Activated naive CD4-positive, alpha-beta T cell treated with anti-CD3 and anti-CD28 coated beads, Interleukin-2, amount 50 U/mL, for 72 hours (primary cell): ENCODE measurements around the gene MAP3K7. TPM values are rescaled to one million over a fixed set of nuclear protein-coding genes. Genes with fewer than 3 reads are reported as not detected.
A peak's percentile ranks its signal among the peaks of the same experiment; 100 is the strongest.

ENCODE experiments used
- ATAC-seq, 2 donors: fragments of 150-1000 bp; cut with Tn5 transposase; 2 replicates each; pipeline ENCODE4 v1.10.0; 2021; ENCODE audit warnings: mild to moderate bottlenecking in 2 of 2, moderate library complexity in 2 of 2
- DNase-seq, 2 donors: peaks; one replicate each; pipeline ENCODE4 v3.0.0; 2021 to 2022; ENCODE audit warnings: low spot score in 2 of 2
- H3K27ac Mint-ChIP-seq, 2 donors: one replicate each; pipeline ENCODE4 v1.8.0; 2022; ENCODE audit warnings: mild to moderate bottlenecking in 2 of 2, mixed read lengths in 2 of 2
- H3K36me3 Mint-ChIP-seq, 2 donors: one replicate each; pipeline ENCODE4 v1.8.0; 2022; ENCODE audit warnings: mixed read lengths in 2 of 2
- H3K9me3 Mint-ChIP-seq, 2 donors: one replicate each; pipeline ENCODE4 v1.8.0; 2022; ENCODE audit warnings: mixed read lengths in 2 of 2
- total RNA-seq, 2 donors: library from RNA; stranded (reverse); gene quantifications; one replicate each; pipeline ENCODE4 v1.2.3, GENCODE V29; 2022

Gene MAP3K7
- total RNA-seq, 2 donors from 2014 or later, result 34.5 to 36.4 TPM

DNA sequence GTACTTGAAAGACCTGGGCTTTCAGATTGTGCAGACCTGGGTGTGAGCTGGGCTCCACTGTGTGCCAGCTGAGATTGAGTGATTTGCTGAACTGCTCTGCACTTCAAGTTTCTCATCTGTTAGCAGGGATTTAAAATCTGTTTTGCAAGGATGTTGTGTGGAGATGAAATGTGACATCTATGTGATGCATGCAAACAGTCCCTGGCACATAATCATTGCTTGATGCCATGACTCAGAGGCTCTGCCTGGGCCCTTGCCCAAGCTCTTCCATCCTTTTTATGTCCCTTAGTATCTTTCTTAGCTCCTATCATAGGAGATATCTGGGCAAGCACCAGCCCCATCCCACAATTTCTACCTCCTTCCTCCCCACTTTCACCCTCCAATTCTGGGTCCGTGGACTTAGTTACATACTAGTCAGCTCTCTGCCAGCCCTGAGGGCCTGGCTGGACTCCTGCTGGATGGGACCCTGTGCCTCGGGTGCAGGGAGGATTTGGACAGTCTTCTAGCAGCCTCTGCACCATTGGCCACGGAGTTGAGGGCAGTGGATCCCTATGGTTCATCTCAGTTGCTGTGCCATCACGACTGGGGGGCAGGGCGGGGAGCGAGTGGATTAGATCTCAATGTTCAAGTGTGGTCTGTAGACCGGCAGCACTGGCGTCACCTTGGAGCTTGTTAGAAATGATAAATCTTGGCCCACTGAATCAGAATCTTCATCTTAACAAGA lies 103.6 kb downstream of the MAP3K7 start:
- ATAC-seq (no peak), DNase-seq (no peak)
- Mint-ChIP-seq H3K9me3 (peaks cover 0 to 26% of the 10 kb centered on the region in 2 donors), H3K36me3 (peaks cover 0 to 30% of the 10 kb centered on the region in 2 donors), H3K27ac (no peak overlapping the region)

DNA sequence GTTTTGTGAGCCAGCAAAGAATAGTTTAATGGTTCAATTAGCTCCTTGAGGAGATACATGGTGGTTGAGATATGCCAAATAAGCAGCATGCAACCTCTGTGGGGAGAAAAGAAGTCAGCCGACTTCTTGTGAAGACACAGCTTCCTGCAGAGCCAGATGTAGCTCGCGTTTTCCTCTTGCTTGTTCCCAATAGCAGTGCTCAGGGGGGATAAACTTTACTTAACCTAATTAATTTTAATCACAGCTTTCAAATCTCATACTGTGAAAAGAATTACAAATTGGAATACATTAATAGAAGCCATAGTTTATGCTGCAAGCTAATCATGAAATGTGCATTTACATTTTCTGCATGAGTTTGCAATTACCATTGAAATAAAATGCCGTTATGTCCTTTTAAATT lies 106.2 kb downstream of the MAP3K7 start:
- Mint-ChIP-seq H3K9me3 (peaks cover 0 to 17% of the 10 kb centered on the region in 2 donors), H3K36me3 (peaks cover 0 to 29% of the 10 kb centered on the region in 2 donors), H3K27ac (no peak overlapping the region)
- no peak for ATAC-seq
- no peak for DNase-seq

- Mint-ChIP-seq H3K36me3 (peaks cover 0 to 25% of the 10 kb centered on the region in 2 donors), H3K9me3 (peaks cover 0 to 14% of the 10 kb centered on the region in 2 donors), H3K27ac (peak overlapping the region in 1 of 2 donors; percentile 68)
- ATAC-seq (no peak), DNase-seq (no peak)
Observed at GRCh38 chr6:90479603-90479926, 107.3 kb downstream of the MAP3K7 start.

DNA sequence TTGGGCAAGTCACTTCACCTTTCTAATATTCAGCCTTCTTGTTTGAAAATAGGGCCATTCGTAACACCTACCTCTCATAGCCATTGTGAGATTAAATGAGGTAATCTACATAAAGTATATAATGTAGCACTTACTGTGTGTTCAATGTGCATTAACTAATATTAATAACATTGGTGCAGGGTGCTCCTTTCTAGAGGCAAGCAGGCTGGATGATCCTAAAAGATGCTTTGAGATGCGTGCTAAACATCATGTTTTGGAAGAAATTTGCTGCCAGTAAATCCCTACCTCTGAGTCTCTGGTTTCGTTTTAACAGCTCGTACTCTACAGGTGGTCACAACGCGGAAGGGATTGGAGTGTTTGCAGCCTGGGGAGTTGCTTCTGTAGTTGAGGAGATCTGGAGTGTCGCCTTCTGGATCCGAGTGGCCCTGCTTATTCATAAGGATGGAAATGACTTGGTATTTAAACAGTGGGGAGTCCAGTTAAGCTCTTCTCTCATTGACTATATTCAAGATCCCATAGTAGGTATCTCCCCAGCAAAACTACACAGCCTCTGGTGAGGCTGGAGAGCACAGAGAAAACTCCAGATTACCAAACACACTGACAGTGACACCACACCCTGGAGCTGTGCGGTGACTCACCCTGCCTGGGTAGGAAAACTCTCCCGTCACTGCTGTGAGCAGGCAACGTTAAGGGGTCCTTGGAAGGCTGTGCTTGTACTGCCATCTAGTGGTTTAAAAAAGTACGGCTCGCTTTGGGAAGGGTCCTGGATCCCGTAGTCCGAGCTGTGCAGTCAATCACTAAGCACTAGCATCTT lies 107.9 kb downstream of the MAP3K7 start:
- Mint-ChIP-seq H3K36me3 (peaks cover 0 to 25% of the 10 kb centered on the region in 2 donors), H3K9me3 (peaks cover 0 to 14% of the 10 kb centered on the region in 2 donors), H3K27ac (peak overlapping the region; percentile 44 to 68)
- DNase-seq, result peak; percentile 84 to 86
- ATAC-seq, result peak; percentile 95 to 98

- ATAC-seq, result no peak
- peaks cover 0 to 12% of the 10 kb centered on the region in 2 donors for H3K9me3 Mint-ChIP-seq
- H3K36me3 Mint-ChIP-seq, result peaks cover 0 to 22% of the 10 kb centered on the region in 2 donors
- no peak for DNase-seq
- peak overlapping the region in 1 of 2 donors; percentile 68 for H3K27ac Mint-ChIP-seq
Observed at GRCh38 chr6:90478278-90478677, 108.6 kb downstream of the MAP3K7 start.

- Mint-ChIP-seq H3K36me3 (peaks cover 0 to 13% of the 10 kb centered on the region in 2 donors), H3K27ac (peak overlapping the region in 1 of 2 donors; percentile 68), H3K9me3 (peaks cover 0 to 5% of the 10 kb centered on the region in 2 donors)
- ATAC-seq, result no peak
- DNase-seq, result no peak
Observed at GRCh38 chr6:90477366-90477765, 109.5 kb downstream of the MAP3K7 start.

DNA sequence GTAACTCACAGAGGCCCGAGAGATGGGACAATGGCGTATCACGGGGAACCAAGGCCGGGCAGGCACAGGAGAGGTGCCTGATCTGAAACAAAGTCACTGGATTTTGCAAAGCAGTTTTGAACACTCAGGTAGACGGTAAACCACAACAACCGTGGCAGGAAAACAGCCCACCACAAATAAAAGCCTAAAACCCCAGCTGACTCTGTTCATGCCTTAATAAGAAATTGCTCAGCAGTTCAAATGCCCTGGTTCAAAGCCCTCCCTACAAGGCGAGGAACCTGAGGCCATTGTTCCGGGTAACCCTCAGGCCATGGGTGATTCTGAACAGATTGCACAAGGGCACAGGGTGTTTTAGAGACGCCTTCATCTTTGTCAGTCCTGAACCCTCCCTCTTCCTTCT lies 114.2 kb downstream of the MAP3K7 start:
- no peaks in the 10 kb centered on the region for H3K9me3 Mint-ChIP-seq
- peak; percentile 7 to 12 for ATAC-seq
- DNase-seq, result no peak
- peaks cover 0 to 6% of the 10 kb centered on the region in 2 donors for H3K36me3 Mint-ChIP-seq
- H3K27ac Mint-ChIP-seq, result peak overlapping the region; percentile 86 to 89

DNA sequence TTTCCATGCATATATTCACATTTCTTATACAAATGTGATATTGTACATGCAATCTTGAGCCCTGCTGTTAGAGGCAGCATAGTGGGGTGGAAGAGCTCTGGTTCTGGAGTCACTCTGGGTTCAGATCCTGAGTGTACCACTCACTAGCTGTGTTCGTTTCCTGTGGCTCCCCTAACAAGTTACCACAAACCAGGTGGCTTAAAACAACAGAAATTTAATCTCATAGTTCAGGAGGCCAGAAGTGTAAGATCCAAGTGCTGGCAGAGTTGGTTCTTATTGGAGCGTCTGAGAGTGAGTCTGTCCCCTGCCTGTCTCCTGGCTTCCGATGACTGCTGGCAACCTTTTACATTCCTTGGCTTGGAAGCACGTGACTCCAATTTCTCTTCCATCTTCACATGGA lies 115.6 kb downstream of the MAP3K7 start:
- no peak for DNase-seq
- ATAC-seq, result no peak
- no peaks in the 10 kb centered on the region for H3K36me3 Mint-ChIP-seq
- H3K9me3 Mint-ChIP-seq, result no peaks in the 10 kb centered on the region
- no peak overlapping the region for H3K27ac Mint-ChIP-seq

DNA sequence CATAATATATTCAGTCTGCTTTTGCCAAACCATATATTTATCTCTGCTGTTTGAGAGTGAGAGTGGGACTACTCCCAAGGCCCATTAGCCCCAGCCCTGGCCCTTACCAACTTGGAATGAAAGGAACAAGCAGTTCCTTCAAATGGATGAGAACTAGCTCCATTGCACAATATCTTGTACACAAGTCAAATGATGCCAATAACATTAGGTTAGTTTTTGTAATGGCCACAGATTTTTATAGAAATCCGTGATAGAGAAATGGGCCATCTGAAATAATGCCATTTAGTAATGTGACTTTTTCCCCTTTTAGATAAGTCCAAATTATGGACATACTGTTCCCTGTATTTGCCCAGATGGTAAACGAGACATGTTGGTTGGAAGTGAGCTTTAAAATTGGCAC lies 117.0 kb downstream of the MAP3K7 start:
- ATAC-seq, result no peak
- Mint-ChIP-seq H3K9me3 (no peaks in the 10 kb centered on the region), H3K27ac (no peak overlapping the region), H3K36me3 (no peaks in the 10 kb centered on the region)
- no peak for DNase-seq

DNA sequence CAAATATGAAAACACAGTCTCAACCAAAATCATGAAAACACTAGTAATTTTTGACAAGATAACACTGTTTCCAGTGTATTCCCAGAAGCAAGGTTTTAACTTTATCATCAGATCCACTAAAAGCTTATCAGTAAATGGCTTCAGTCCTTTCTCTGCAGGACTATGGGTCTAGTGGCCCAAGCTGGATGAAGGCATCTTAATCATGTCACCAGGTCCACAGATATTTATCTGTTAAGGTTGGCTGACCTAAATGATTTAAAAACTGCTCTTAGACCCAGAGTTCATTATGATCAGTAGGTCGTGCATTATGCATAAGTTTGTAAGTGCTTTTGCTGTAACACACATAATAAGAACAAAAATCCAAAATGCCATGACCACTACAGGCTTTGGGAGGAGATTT lies 118.0 kb downstream of the MAP3K7 start:
- H3K27ac Mint-ChIP-seq, result no peak overlapping the region
- peaks cover 0 to under 1% of the 10 kb centered on the region in 2 donors for H3K9me3 Mint-ChIP-seq
- ATAC-seq, result no peak
- H3K36me3 Mint-ChIP-seq, result peaks cover under 1% of the 10 kb centered on the region in 2 donors
- DNase-seq, result no peak

- peak; percentile 63 to 65 for ATAC-seq
- peak in 1 of 2 donors; percentile 43 for DNase-seq
- Mint-ChIP-seq H3K27ac (peak overlapping the region; percentile 53 to 57), H3K9me3 (peaks cover 0 to 3% of the 10 kb centered on the region in 2 donors), H3K36me3 (peaks cover 5% of the 10 kb centered on the region in 2 donors)
Observed at GRCh38 chr6:90468080-90468479, 118.8 kb downstream of the MAP3K7 start.

DNA sequence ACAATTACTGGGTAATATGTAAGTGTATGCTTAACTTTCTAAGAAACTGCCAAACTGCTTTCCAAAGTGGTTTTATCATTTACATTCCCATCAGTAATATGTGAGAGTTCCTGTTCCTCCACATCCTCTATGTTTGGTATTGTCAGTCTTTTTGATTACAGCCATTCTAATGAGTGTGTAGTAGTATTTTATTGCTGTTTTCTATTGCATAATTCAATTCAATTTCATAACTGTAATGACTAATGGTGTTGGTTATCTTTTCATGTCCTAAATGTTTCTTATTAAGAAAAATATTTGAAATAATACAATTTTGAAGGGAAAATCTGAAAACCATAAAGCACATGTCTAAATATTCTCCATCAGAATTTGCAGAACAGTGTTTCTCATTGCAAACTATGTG lies 119.3 kb downstream of the MAP3K7 start:
- ATAC-seq (no peak), DNase-seq (no peak)
- Mint-ChIP-seq H3K36me3 (peaks cover 5 to 8% of the 10 kb centered on the region in 2 donors), H3K27ac (peak overlapping the region in 1 of 2 donors; percentile 97), H3K9me3 (peaks cover 0 to 3% of the 10 kb centered on the region in 2 donors)

DNA sequence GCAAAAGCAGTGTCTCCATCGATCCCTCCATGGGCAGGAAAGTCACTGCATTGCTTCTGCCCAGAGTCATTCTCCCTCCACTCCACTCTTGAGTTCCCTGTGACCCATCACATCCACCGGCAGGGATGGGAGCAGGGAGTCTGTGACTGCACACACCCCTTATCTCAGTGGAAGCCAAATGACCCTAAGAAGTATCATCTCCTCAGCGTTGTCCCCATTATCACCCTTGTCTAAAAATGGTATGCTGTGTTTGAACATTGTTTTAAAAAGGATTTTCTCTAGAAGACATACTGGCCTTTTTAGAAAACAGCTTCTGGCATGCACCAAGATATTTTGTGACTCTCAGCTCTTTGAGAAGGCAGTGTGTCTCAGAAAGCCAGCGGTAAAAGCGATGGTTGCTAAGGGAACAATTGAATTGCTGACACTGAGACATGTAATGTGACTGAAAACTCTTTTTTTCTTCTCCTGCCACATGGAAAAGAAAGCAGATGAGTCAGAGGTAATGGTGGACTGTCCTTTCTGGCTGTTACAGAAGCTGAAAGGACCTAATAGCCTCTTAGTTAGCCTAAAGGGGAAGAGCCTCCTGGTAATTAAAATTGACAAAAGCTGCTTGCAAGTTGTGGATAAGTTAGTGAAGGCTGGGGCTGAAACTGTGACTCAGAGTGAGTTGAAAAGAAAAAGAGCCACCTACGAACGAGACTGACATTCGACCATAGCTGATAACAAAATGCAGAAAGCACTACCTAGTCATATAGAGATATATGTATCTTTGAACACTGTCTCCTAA lies 120.5 kb downstream of the MAP3K7 start:
- peak; percentile 82 to 87 for ATAC-seq
- Mint-ChIP-seq H3K27ac (peak overlapping the region; percentile 66 to 97), H3K9me3 (peaks cover 0 to 3% of the 10 kb centered on the region in 2 donors), H3K36me3 (peaks cover 5 to 10% of the 10 kb centered on the region in 2 donors)
- no peak for DNase-seq

DNA sequence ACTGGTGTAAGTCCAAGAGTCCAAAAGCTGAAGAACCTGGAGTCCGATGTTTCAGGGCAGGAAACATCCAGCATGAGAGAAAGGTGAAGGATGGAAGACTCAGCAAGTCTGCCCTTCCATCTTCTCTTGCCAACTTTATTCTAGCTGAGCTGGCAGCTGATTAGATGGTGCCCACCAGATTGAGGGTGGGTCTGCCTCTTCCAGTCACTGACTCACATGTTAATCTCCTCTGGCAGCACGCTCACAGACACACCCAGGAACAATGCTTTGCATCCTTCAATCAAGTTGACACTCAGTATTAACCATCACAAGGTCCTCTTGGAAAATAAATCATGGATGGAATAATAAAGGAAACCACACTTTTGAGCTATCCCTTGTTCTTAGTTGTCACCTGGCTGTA lies 121.2 kb downstream of the MAP3K7 start:
- DNase-seq, result no peak
- H3K36me3 Mint-ChIP-seq, result peaks cover 5 to 10% of the 10 kb centered on the region in 2 donors
- ATAC-seq, result no peak
- H3K27ac Mint-ChIP-seq, result peak overlapping the region; percentile 66 to 97
- peaks cover 0 to 3% of the 10 kb centered on the region in 2 donors for H3K9me3 Mint-ChIP-seq

DNA sequence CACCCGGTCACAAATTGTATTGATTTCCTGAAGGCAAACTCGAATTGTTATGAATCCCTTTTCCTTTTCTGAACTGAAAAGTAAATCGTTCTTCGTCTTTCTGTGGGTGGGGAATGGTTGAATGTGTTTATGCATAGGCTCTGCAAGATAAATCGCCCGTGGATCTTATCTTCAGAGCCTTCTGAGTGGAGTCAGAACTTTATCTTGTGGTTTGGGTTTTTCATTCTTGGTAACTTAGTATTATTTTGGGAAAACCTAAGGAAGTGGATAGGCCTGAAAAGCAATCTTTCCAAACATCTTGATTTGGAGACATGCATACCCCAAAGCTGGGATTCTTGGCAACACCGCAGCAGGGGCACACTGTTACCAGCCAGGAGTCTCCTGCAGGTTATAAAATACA lies 122.4 kb downstream of the MAP3K7 start:
- ATAC-seq (no peak), DNase-seq (no peak)
- Mint-ChIP-seq H3K9me3 (peaks cover 0 to 3% of the 10 kb centered on the region in 2 donors), H3K27ac (peak overlapping the region; percentile 25 to 98), H3K36me3 (peaks cover 5 to 10% of the 10 kb centered on the region in 2 donors)

DNA sequence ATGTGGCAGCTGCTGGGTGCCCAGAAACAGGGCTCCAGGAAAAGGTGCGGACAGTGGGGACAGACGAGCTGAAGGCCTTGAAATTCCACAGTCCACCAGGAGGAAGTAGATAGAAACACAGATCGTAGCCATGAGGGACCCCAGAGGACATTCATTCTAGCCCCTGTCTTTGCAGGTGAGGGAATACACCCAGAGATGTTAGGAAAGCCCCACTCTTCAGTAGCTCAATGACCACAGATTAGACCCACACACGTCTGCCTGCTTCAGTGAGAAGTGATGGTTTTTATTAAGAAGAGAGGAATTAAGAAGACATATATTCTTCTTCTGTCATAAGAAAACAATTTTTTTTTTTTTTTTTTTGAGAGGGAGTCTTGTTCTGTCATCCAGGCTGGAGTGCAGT lies 123.0 kb downstream of the MAP3K7 start:
- ATAC-seq, result no peak
- H3K9me3 Mint-ChIP-seq, result peaks cover 0 to 3% of the 10 kb centered on the region in 2 donors
- no peak for DNase-seq
- peaks cover 5 to 10% of the 10 kb centered on the region in 2 donors for H3K36me3 Mint-ChIP-seq
- peak overlapping the region; percentile 90 to 98 for H3K27ac Mint-ChIP-seq
